GM12872 (cell line): ENCODE data around the gene KMT2C.

ENCODE experiments used
- CTCF ChIP-seq: IDR thresholded peaks from 3 replicates; pipeline ENCODE4 v1.5.1; 2011; ENCODE audit warnings: low read depth, mild to moderate bottlenecking, low read length, moderate library complexity; ENCODE audit not compliant: insufficient read depth

Gene KMT2C

GRCh38 chr7:152435384-152436110 is at the start of gene KMT2C:
TSS of gene KMT2C (minus strand) at chr7:152436003. CDS start at chr7:152435786, 217 bp downstream.
- TF ChIP-seq CTCF, result no peak

GRCh38 chr7:152481082-152481481 is 45.3 kb upstream of the KMT2C start:
- TF ChIP-seq CTCF, result no peak

GRCh38 chr7:152480664-152481063 is 44.9 kb upstream of the KMT2C start:
- no peak for TF ChIP-seq CTCF

- TF ChIP-seq CTCF, result no peak
Measured at GRCh38 chr7:152479595-152479994, 43.8 kb upstream of the KMT2C start.

- TF ChIP-seq CTCF, result no peak
Measured at GRCh38 chr7:152478140-152478539, 42.3 kb upstream of the KMT2C start.

- TF ChIP-seq CTCF, result no peak
Measured at GRCh38 chr7:152477079-152477478, 41.3 kb upstream of the KMT2C start.

GRCh38 chr7:152476551-152476950 is 40.7 kb upstream of the KMT2C start:
- TF ChIP-seq CTCF, result no peak
